Psoas muscle (tissue), 8 donors: ENCODE data around the gene LMBR1. TPM values are rescaled to one million over a fixed set of nuclear protein-coding genes. Genes with fewer than 3 reads are reported as not detected.

ENCODE experiments used
- ATAC-seq, 4 donors: fragments of 200-7000 bp; cut with Tn5 transposase; one replicate each; pipeline ENCODE4 v1.9.1; 2020; ENCODE audit warnings: moderate library complexity in 3 of 4, mild to moderate bottlenecking in 2 of 4
- DNase-seq, 2 donors: peaks; one replicate each; pipeline ENCODE4 v3.0.0-alpha.2; 2020
- H3K27ac ChIP-seq: fragments of 200-600 bp; one replicate; pipeline ENCODE4 v1.8.0; 2022
- H3K27me3 ChIP-seq, 3 donors: fragments of 200-600 bp in 1 of 3; one replicate each; pipeline versions ENCODE4 v1.6.1 to v1.8.0; 2013 to 2022; ENCODE audit warnings: low read length in 2 of 3, mild to moderate bottlenecking in 2 of 3, moderate library complexity in 1 of 3; ENCODE audit not compliant: insufficient read depth in 3 of 3
- H3K36me3 ChIP-seq, 2 donors: fragments of 200-600 bp in 1 of 2; one replicate each; pipeline versions ENCODE4 v1.6.1 to v1.8.0; 2013 to 2022; ENCODE audit warnings: low read depth in 1 of 2, mild to moderate bottlenecking in 1 of 2, moderate library complexity in 1 of 2; ENCODE audit not compliant: insufficient read depth in 1 of 2
- H3K4me1 ChIP-seq: fragments of 200-600 bp; one replicate; pipeline ENCODE4 v1.8.0; 2022
- H3K4me3 ChIP-seq: fragments of 200-600 bp; one replicate; pipeline ENCODE4 v1.8.0; 2022; ENCODE audit warnings: mild to moderate bottlenecking
- H3K9me3 ChIP-seq: fragments of 200-600 bp; one replicate; pipeline ENCODE4 v1.8.0; 2022
- CTCF ChIP-seq: fragments of 200-600 bp; IDR thresholded peaks from one replicate; pipeline ENCODE4 v1.8.0; 2022; ENCODE audit warnings: antibody characterized with exemption
- WGBS, 3 donors: extraction: QIAGEN DNeasy Blood & Tissue Kit; methylation state at CpG; one replicate each; pipeline versions ENCODE4 v1.1.6 to v1.1.7; 2013; 5-methylcytosine and 5-hydroxymethylcytosine counted together
- intact Hi-C, 2 donors: fragments of 100-400 bp; cut with DNase I; formaldehyde crosslinking; loops; one replicate each; pipeline versions ENCODE4 v1.11.0 to v1.14.2; 2022
- polyA plus RNA-seq, 3 donors: library from polyadenylated mRNA; stranded (reverse); fragments of 200-250 nt; gene quantifications; one replicate each; pipeline ENCODE4 v1.2.3, GENCODE V29; 2013
- total RNA-seq, 4 donors: library from RNA; stranded (reverse); fragmentation: NEBNext Ultra II Directional in 2 of 4; extraction: Animal tissue kit (Norgen Biotek cat#: 25700) in 2 of 4; gene quantifications; one replicate each; pipeline versions ENCODE4 v1.2.1 to v1.2.4, GENCODE V29; 2021 to 2023
- donor health status: healthy with polysubstance abuse.
- donor health status: DM: no; HTN: no; CAD: no; lungs with moderate emphysema.
- donor health status: Bipolar disorder and iron deficiency.
- donor health status: healthy.
- donor health status: DM: yes; HTN: yes; CAD: no.
- donor health status: DM: no; HTN: no; CAD: no.
- donor health status: DM: no; HTN: no; CAD: no.
- donor health status: DM: yes; HTN: yes; CAD: no.

LMBR1 gene
- total and polyA plus RNA-seq, 7 donors, result 6.4 to 33.3 (median 21.7) TPM

- TF ChIP-seq CTCF, result no peak
- Histone ChIP-seq H3K9me3 (peaks cover 22% of the 10 kb centered on the region), H3K4me3 (no peak overlapping the region), H3K4me1 (no peaks in the 10 kb centered on the region), H3K27ac (no peak overlapping the region), H3K36me3 (peaks cover 4 to 18% of the 10 kb centered on the region in 2 donors), H3K27me3 (no peaks in the 10 kb centered on the region)
- no peak for ATAC-seq
- WGBS, 3 donors, result 87 to 88% (median 87%) methylated on average over 4 of the region's 4 CpGs
- no peak for DNase-seq
- intact Hi-C loops, result no loop called here
Observed at GRCh38 chr7:156732091-156732625, 160.8 kb downstream of the LMBR1 start.

- H3K27me3 ChIP-seq, result no peaks in the 10 kb centered on the region
- no peak overlapping the region for H3K4me3 ChIP-seq
- DNase-seq, result no peak
- H3K27ac ChIP-seq, result no peak overlapping the region
- intact Hi-C loops, result no loop called here
- no peaks in the 10 kb centered on the region for H3K4me1 ChIP-seq
- ATAC-seq, result no peak
- H3K9me3 ChIP-seq, result peaks cover 22% of the 10 kb centered on the region
- no peak for TF ChIP-seq CTCF
- peaks cover 4 to 19% of the 10 kb centered on the region in 2 donors for H3K36me3 ChIP-seq
Observed at GRCh38 chr7:156731651-156732050, 161.3 kb downstream of the LMBR1 start.

- H3K27me3 ChIP-seq, result no peaks in the 10 kb centered on the region
- intact Hi-C loops, result no loop called here
- no peaks in the 10 kb centered on the region for H3K9me3 ChIP-seq
- H3K4me3 ChIP-seq, result no peak overlapping the region
- no peak overlapping the region for H3K27ac ChIP-seq
- H3K36me3 ChIP-seq, result peaks cover 0 to 28% of the 10 kb centered on the region in 2 donors
- no peaks in the 10 kb centered on the region for H3K4me1 ChIP-seq
- DNase-seq (no peak), ATAC-seq (no peak)
- no peak for TF ChIP-seq CTCF
Observed at GRCh38 chr7:156725936-156726335, 167.0 kb downstream of the LMBR1 start.

- no peak overlapping the region for H3K27ac ChIP-seq
- ATAC-seq, result no peak
- no peaks in the 10 kb centered on the region for H3K4me1 ChIP-seq
- intact Hi-C loops, result no loop called here
- no peak for DNase-seq
- no peaks in the 10 kb centered on the region for H3K27me3 ChIP-seq
- no peak overlapping the region for H3K4me3 ChIP-seq
- peaks cover 0 to 28% of the 10 kb centered on the region in 2 donors for H3K36me3 ChIP-seq
- no peak for TF ChIP-seq CTCF
- 93 to 94% (median 94%) methylated on average over 5 of the region's 5 CpGs for WGBS, 3 donors
- no peaks in the 10 kb centered on the region for H3K9me3 ChIP-seq
Observed at GRCh38 chr7:156725073-156725472, 167.9 kb downstream of the LMBR1 start.
